ENCODE measurements around the gene EPC2. TPM values are rescaled to one million over a fixed set of nuclear protein-coding genes. Genes with fewer than 3 reads are reported as not detected.

The EPC2 gene
- polyA plus RNA-seq (2013, experiment 1 of 4), result 30.4 TPM
- 29.9 TPM for polyA plus RNA-seq (2013, experiment 2 of 4)
- polyA plus RNA-seq (2013, experiment 3 of 4), result 24.1 TPM
- 27.5 TPM for polyA plus RNA-seq (2013, experiment 4 of 4)

- no peaks in the 10 kb centered on the region for H3K36me3 ChIP-seq (ENCODE audit: control insufficient read depth, insufficient read depth, low read length)
- H3K9me3 ChIP-seq (ENCODE audit: control insufficient read depth, low read length), result no peaks in the 10 kb centered on the region
- H3K27ac ChIP-seq (ENCODE audit: insufficient read depth, low read depth, low read length, poor library complexity, severe bottlenecking), result peak within 1 kb of the TSS; percentile 98
- H3K27me3 ChIP-seq (ENCODE audit: control insufficient read depth, insufficient read depth, low read length, poor library complexity, severe bottlenecking), result peaks cover 20% of the 10 kb centered on the region
- WGBS, 2 experiments, result 1% methylated on average over 87 to 93 of the region's 94 CpGs
- H3K4me3 ChIP-seq (ENCODE audit: insufficient read depth, low read depth, low read length), result peak within 1 kb of the TSS; percentile 96
- H3K4me1 ChIP-seq (ENCODE audit: control insufficient read depth, insufficient read depth, low read length), result peaks cover 3% of the 10 kb centered on the region
These were observed at the start of gene EPC2 for GRCh38 chr2:148643998-148644882. TSS of gene EPC2 (plus strand) at chr2:148644751. CDS start at chr2:148645018, 267 bp downstream.

- Histone ChIP-seq H3K27ac (ENCODE audit: insufficient read depth, low read depth, low read length, poor library complexity, severe bottlenecking) (no peak overlapping the region), H3K4me1 (ENCODE audit: control insufficient read depth, insufficient read depth, low read length) (no peaks in the 10 kb centered on the region), H3K36me3 (ENCODE audit: control insufficient read depth, insufficient read depth, low read length) (no peaks in the 10 kb centered on the region), H3K9me3 (ENCODE audit: control insufficient read depth, low read length) (no peaks in the 10 kb centered on the region), H3K27me3 (ENCODE audit: control insufficient read depth, insufficient read depth, low read length, poor library complexity, severe bottlenecking) (no peaks in the 10 kb centered on the region), H3K4me3 (ENCODE audit: insufficient read depth, low read depth, low read length) (no peak overlapping the region)
- WGBS, 2 experiments, result 87 to 92% methylated on average over 4 of the region's 4 CpGs
These were observed 48.5 kb upstream of the EPC2 start for GRCh38 chr2:148596018-148596417.

- no peak overlapping the region for H3K27ac ChIP-seq (ENCODE audit: insufficient read depth, low read depth, low read length, poor library complexity, severe bottlenecking)
- H3K9me3 ChIP-seq (ENCODE audit: control insufficient read depth, low read length), result no peaks in the 10 kb centered on the region
- H3K36me3 ChIP-seq (ENCODE audit: control insufficient read depth, insufficient read depth, low read length), result no peaks in the 10 kb centered on the region
- no peak overlapping the region for H3K4me3 ChIP-seq (ENCODE audit: insufficient read depth, low read depth, low read length)
- H3K27me3 ChIP-seq (ENCODE audit: control insufficient read depth, insufficient read depth, low read length, poor library complexity, severe bottlenecking), result no peaks in the 10 kb centered on the region
- 89 to 91% methylated on average over 4 of the region's 4 CpGs for WGBS, 2 experiments
- H3K4me1 ChIP-seq (ENCODE audit: control insufficient read depth, insufficient read depth, low read length), result no peaks in the 10 kb centered on the region
These were observed 45.2 kb upstream of the EPC2 start for GRCh38 chr2:148599109-148599991.

GRCh38 chr2:148602885-148603561, 41.5 kb upstream of the EPC2 start:
- Histone ChIP-seq H3K4me3 (ENCODE audit: insufficient read depth, low read depth, low read length) (no peak overlapping the region), H3K4me1 (ENCODE audit: control insufficient read depth, insufficient read depth, low read length) (no peaks in the 10 kb centered on the region), H3K27ac (ENCODE audit: insufficient read depth, low read depth, low read length, poor library complexity, severe bottlenecking) (no peak overlapping the region), H3K9me3 (ENCODE audit: control insufficient read depth, low read length) (no peaks in the 10 kb centered on the region), H3K36me3 (ENCODE audit: control insufficient read depth, insufficient read depth, low read length) (no peaks in the 10 kb centered on the region), H3K27me3 (ENCODE audit: control insufficient read depth, insufficient read depth, low read length, poor library complexity, severe bottlenecking) (no peaks in the 10 kb centered on the region)
- 92 to 94% methylated on average over 10 of the region's 10 CpGs for WGBS, 2 experiments

GRCh38 chr2:148603562-148603920, 41.0 kb upstream of the EPC2 start:
- WGBS, 2 experiments, result 86 to 87% methylated on average over 3 of the region's 3 CpGs
- Histone ChIP-seq H3K27me3 (ENCODE audit: control insufficient read depth, insufficient read depth, low read length, poor library complexity, severe bottlenecking) (no peaks in the 10 kb centered on the region), H3K4me3 (ENCODE audit: insufficient read depth, low read depth, low read length) (no peak overlapping the region), H3K4me1 (ENCODE audit: control insufficient read depth, insufficient read depth, low read length) (no peaks in the 10 kb centered on the region), H3K36me3 (ENCODE audit: control insufficient read depth, insufficient read depth, low read length) (no peaks in the 10 kb centered on the region), H3K27ac (ENCODE audit: insufficient read depth, low read depth, low read length, poor library complexity, severe bottlenecking) (no peak overlapping the region), H3K9me3 (ENCODE audit: control insufficient read depth, low read length) (no peaks in the 10 kb centered on the region)

- Histone ChIP-seq H3K27ac (ENCODE audit: insufficient read depth, low read depth, low read length, poor library complexity, severe bottlenecking) (no peak overlapping the region), H3K4me3 (ENCODE audit: insufficient read depth, low read depth, low read length) (no peak overlapping the region), H3K9me3 (ENCODE audit: control insufficient read depth, low read length) (no peaks in the 10 kb centered on the region), H3K36me3 (ENCODE audit: control insufficient read depth, insufficient read depth, low read length) (no peaks in the 10 kb centered on the region), H3K27me3 (ENCODE audit: control insufficient read depth, insufficient read depth, low read length, poor library complexity, severe bottlenecking) (no peaks in the 10 kb centered on the region), H3K4me1 (ENCODE audit: control insufficient read depth, insufficient read depth, low read length) (no peaks in the 10 kb centered on the region)
- 91 to 94% methylated on average over 7 of the region's 7 CpGs for WGBS, 2 experiments
These were observed 39.6 kb upstream of the EPC2 start for GRCh38 chr2:148604927-148605326.

- H3K27me3 ChIP-seq (ENCODE audit: control insufficient read depth, insufficient read depth, low read length, poor library complexity, severe bottlenecking), result no peaks in the 10 kb centered on the region
- H3K4me3 ChIP-seq (ENCODE audit: insufficient read depth, low read depth, low read length), result no peak overlapping the region
- no peaks in the 10 kb centered on the region for H3K9me3 ChIP-seq (ENCODE audit: control insufficient read depth, low read length)
- H3K27ac ChIP-seq (ENCODE audit: insufficient read depth, low read depth, low read length, poor library complexity, severe bottlenecking), result no peak overlapping the region
- no peaks in the 10 kb centered on the region for H3K36me3 ChIP-seq (ENCODE audit: control insufficient read depth, insufficient read depth, low read length)
- 94 to 96% methylated on average over 4 of the region's 4 CpGs for WGBS, 2 experiments
- no peaks in the 10 kb centered on the region for H3K4me1 ChIP-seq (ENCODE audit: control insufficient read depth, insufficient read depth, low read length)
These were observed 37.0 kb upstream of the EPC2 start for GRCh38 chr2:148607566-148607965.

GRCh38 chr2:148613231-148614013, 31.1 kb upstream of the EPC2 start:
- Histone ChIP-seq H3K27ac (ENCODE audit: insufficient read depth, low read depth, low read length, poor library complexity, severe bottlenecking) (no peak overlapping the region), H3K36me3 (ENCODE audit: control insufficient read depth, insufficient read depth, low read length) (no peaks in the 10 kb centered on the region), H3K27me3 (ENCODE audit: control insufficient read depth, insufficient read depth, low read length, poor library complexity, severe bottlenecking) (no peaks in the 10 kb centered on the region), H3K4me1 (ENCODE audit: control insufficient read depth, insufficient read depth, low read length) (peaks cover 19% of the 10 kb centered on the region), H3K9me3 (ENCODE audit: control insufficient read depth, low read length) (no peaks in the 10 kb centered on the region), H3K4me3 (ENCODE audit: insufficient read depth, low read depth, low read length) (no peak overlapping the region)
- 93 to 97% methylated on average over 7 of the region's 7 CpGs for WGBS, 2 experiments

- H3K4me3 ChIP-seq (ENCODE audit: insufficient read depth, low read depth, low read length), result no peak overlapping the region
- no peak overlapping the region for H3K27ac ChIP-seq (ENCODE audit: insufficient read depth, low read depth, low read length, poor library complexity, severe bottlenecking)
These were observed 30.6 kb upstream of the EPC2 start for GRCh38 chr2:148614014-148614321.

More at GRCh38 chr2:148614014-148614321, 30.6 kb upstream of the EPC2 start:
- no peaks in the 10 kb centered on the region for H3K36me3 ChIP-seq (ENCODE audit: control insufficient read depth, insufficient read depth, low read length)
- peaks cover 19% of the 10 kb centered on the region for H3K4me1 ChIP-seq (ENCODE audit: control insufficient read depth, insufficient read depth, low read length)
- no peaks in the 10 kb centered on the region for H3K27me3 ChIP-seq (ENCODE audit: control insufficient read depth, insufficient read depth, low read length, poor library complexity, severe bottlenecking)
- H3K9me3 ChIP-seq (ENCODE audit: control insufficient read depth, low read length), result no peaks in the 10 kb centered on the region

Data from ectodermal cell (in vitro differentiated cells).